ENCODE results near the gene MOSMO. TPM values are rescaled to one million over a fixed set of nuclear protein-coding genes. Genes with fewer than 3 reads are reported as not detected.

MOSMO gene
- polyA plus RNA-seq, 1 of the 3 experiments (the other 2 are of a cell fraction), result 8.0 TPM

GRCh38 chr16:21962475-21962874 is 45.4 kb upstream of the MOSMO start (continued):
- TF ChIP-seq CTCF (IDR thresholded peaks at IDR 0.05) (no peak), GATA2 (CRISPR knock-in tag; IDR thresholded peaks at IDR 0.05) (no peak)

GRCh38 chr16:21963887-21964286 is 44.0 kb upstream of the MOSMO start:
- no peak overlapping the region for H3K9ac ChIP-seq
- no peaks in the 10 kb centered on the region; the same call in 1 of the 2 replicates for H3K79me2 ChIP-seq (ENCODE audit: insufficient read depth)
- H3K9me3 ChIP-seq, result no peaks in the 10 kb centered on the region
- H2AFZ ChIP-seq (ENCODE audit: low read depth), result no peak overlapping the region
- peaks cover 89 to 93% of the 10 kb centered on the region in 2 experiments for H3K36me3 ChIP-seq (replicated peaks in 1 of 2; ENCODE audit: control insufficient read depth in 1 of 2, insufficient read depth in 2 of 2, low read length in 1 of 2)
- no peak overlapping the region for H3K4me3 ChIP-seq (ENCODE audit: low read depth in 2 of 2, low read length in 1 of 2)
- H3K4me1 ChIP-seq (ENCODE audit: control insufficient read depth in 1 of 2, insufficient read depth in 2 of 2, low read depth in 1 of 2, low read length in 1 of 2), result no peaks in the 10 kb centered on the region
- no peaks in the 10 kb centered on the region for H3F3A ChIP-seq (replicated peaks; ENCODE audit: insufficient read depth)
- CTCF ChIA-PET, result interaction anchor here (0.7 kb wide), 1 partner anchor 114 kb away, joined by 4 read pairs; no protein-coding TSS in a partner anchor
- no peaks in the 10 kb centered on the region for H3K9me2 ChIP-seq
- H3K27me3 ChIP-seq (ENCODE audit: insufficient read depth), result no peaks in the 10 kb centered on the region
- TF ChIP-seq POLR2AphosphoS5 (IDR thresholded peaks at IDR 0.05; ENCODE audit: low read depth, low read length) (no peak), YY1 (IDR thresholded peaks at IDR 0.05; ENCODE audit: low read depth) (no peak), RCOR1 (IDR thresholded peaks at IDR 0.05; ENCODE audit: low read length) (no peak), IRF3 (IDR thresholded peaks at IDR 0.05; ENCODE audit: low read depth, low read length) (no peak), REST (IDR thresholded peaks at IDR 0.05; ENCODE audit: low read depth, low read length) (no peak), TEAD4 (IDR thresholded peaks at IDR 0.05; ENCODE audit: borderline replicate concordance, insufficient read depth) (no peak), EZH2phosphoT487 (IDR thresholded peaks at IDR 0.05; ENCODE audit: borderline replicate concordance, low read depth) (no peak), TAF1 (IDR thresholded peaks at IDR 0.05; ENCODE audit: borderline replicate concordance, low read depth, low read length) (no peak), ELF1 (IDR thresholded peaks at IDR 0.05) (no peak), RAD21 (IDR thresholded peaks at IDR 0.05; ENCODE audit: low read length) (no peak), USF1 (IDR thresholded peaks at IDR 0.05; ENCODE audit: borderline replicate concordance, low read depth) (no peak), FOXJ3 (CRISPR knock-in tag; IDR thresholded peaks at IDR 0.05) (no peak), USF2 (IDR thresholded peaks at IDR 0.05; ENCODE audit: borderline replicate concordance, low read depth, low read length) (no peak), SMC3 (IDR thresholded peaks at IDR 0.05; ENCODE audit: low read depth, low read length) (no peak), TCF12 (IDR thresholded peaks at IDR 0.05) (no peak), JUND (IDR thresholded peaks at IDR 0.05) (no peak)
- H4K20me1 ChIP-seq (ENCODE audit: insufficient read depth), result no peaks in the 10 kb centered on the region
- no peak for DNase-seq
- 96% methylated on average over 3 of the region's 3 CpGs for WGBS (ENCODE audit: low lambda C conversion rate)
- no peak overlapping the region for H3K27ac ChIP-seq (ENCODE audit: low read depth in 2 of 2, low read length in 1 of 2)
- POLR2A ChIA-PET, result no interaction called here
- H3K4me2 ChIP-seq, result no peak overlapping the region
